Measurements from ENCODE around the gene PRKCH.

PRKCH gene

DNA sequence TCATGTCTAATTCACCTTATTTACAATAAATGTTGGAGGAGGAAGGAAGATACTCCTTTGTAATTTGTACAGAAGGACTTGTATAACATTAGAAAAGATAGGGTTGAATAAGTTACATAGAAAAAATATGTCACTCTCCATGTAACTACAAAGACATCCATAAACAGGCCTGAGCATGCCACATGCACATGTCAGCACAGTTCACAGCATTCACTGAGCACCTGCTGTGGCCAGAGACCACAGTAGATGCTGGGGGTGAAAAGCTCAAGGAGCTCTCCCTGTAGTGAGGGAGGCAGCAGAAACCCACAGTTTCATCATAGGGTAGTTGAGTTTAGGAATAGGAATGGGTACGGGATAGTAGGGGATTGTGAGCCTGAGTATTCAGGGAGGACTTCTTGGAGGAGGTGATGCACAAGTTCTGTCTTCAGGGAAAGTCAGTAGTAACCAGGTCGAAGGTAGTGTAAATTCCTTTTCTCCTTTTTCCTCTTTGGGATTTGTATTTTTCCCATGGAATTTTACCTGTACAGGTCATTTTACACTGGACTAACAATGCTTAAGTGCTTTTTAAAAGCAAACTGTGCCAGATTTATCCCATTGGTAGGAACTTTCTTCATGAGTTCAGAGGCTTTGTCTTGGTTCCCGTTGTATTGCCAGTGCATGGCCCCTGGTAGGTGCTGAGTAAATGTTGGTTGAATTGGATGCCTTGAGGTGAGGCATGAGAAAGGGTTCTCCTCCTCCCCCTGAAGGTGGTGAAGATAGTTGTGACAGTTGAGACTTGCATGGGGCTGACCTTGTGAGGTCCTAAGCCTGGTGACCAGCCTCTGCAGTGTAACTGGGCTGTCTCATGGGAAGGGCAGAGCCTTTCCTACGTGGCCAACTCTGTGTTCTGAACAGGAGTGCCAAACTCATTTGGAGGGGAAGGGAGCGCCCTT, 20.2 kb downstream of the PRKCH start:
- DNase-seq: no peak

DNA sequence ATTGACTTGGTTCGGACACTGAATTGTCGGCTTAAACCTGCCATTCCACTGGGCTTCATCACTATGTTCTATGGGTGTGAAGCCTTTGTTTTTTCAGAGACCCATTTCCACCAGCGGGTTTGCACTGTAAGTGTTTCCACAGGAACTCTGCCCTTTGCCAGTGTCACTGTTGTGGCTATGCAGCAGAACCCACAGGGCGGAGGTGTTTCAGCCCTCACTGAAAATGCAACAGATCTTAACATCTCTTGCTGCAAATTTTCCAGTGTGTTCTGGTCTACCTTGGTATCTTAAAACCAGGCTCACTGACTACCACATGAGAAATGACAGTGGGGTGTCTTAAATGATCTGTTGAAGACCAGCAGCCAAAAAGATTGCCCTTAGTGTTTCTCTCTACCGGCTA, 21.1 kb downstream of the PRKCH start:
- no peak for DNase-seq

DNA sequence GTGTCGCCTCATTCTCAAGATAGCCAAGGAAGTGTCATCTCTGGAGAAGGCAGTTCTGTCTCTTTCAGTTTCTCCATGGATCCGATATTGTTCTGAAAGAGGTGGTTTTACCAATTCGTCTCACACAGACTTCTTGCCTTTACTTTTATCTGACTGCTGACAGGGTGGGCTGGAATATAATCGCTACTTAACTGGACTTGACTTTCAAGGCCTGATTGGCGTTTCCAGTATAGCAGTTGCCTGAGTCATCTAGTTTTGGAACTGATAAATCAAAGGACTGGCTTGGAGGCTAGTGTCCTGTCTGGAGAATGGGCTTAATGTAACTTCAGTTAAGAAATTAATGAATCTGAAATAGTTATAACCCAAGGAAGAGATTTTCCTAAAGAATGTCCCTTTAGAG, 21.6 kb downstream of the PRKCH start:
- no peak for DNase-seq

DNA sequence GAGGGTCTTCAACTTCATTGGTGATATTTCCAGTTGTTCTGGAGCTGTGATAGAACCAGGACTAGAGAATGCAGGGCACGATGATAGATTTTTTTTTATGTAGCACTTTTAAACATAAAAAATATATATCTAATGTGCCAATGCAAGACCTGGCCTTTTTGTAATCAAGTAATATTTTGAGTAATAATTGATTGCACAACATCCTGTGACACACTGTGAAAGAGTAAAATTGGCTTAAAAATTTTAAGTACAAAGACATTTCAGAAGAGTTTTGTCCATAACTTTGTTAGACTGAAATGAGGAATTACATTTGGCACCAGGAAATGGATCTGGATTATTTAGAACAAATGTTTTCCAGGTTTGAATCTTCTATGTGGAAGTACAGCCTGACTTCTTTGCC, 22.1 kb downstream of the PRKCH start:
- DNase-seq: no peak

DNA sequence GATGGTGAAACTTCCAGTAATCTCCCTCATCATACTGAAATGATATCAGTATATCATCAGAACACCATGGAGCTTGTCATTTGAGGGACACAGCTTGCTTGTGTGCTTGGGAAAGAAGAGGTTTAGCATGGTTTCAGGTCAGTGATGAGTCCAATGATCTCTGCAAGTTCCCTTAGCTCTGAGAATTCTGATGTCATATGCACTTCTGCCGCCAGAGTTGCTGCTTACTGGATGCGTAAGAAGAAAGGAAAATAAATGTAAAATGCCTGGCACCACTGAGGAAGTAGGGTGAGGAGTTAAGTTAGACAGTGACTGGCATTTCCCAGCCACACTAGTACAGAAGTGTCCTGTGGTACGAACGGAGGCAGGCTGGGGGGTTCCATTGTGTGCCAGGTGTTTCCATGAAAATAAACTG, 22.6 kb downstream of the PRKCH start:
- DNase-seq: no peak

DNA sequence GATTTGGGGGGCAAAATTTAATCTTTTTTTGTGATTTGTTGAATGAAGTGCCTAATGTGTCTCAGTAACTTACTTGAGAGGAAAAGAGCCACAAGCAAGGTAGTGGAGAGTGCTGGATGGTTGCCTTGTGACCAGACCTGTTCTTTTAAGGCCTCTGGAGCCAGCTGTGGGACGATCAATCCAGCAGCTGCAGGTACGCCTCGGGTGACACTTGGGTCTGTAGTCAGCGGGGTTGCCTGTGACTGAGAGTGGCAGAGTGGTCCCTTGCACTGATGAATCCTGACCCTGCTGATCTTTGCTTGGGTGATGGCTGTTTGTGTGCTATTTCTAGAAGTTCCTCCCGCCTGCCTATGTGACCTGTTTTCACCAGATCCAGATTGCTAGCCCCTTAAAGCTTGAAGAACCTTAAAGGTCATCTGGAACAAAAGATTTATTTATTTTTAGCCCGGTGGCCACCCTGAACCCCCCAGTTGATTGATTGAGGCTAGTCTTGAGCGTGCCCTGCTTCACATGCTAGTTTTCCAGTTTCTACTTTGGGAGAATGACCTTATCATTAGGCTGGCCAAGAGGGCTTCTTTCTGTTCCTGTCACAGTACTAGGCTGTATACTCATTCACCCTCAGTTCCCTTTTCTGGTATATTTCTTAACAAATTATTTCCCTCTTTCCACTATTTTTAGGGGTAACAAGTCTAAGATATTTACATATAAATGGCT, 23.2 kb downstream of the PRKCH start:
- no peak for DNase-seq

DNA sequence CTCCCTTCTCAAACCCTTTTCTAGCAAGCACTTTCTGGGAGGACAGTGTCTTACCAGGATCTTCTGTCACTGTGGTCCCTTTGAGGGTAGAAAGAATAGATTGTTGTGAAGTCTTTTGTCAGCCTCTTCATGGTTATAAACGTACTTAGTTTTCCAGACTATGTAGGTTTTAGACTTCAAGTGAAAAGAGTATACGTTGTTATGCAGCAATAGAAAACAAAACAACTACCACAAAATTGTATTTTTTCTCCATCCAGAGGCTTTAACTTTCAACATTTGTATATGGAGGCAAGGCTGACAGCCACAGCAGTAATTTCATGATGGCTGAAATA, 23.7 kb downstream of the PRKCH start:
- no peak for DNase-seq

DNA sequence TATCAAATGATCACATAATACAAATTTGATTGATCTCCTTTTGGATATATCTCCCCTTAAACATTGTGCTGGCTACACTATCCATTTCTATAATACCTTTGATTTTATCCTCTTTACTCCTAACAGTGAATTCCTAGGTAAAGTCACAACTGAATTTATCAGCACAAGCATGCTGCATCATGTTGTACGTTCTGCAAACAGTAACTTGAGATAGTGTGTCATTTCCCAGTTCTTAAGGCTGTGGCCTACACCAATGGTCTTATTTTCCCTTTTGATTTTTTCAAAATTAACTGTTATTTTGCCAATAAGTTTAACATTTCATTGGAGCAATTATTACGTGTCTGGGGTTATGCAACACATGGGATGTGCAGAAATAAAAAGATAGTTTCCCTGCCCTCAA, 24.8 kb downstream of the PRKCH start:
- DNase-seq: no peak

DNA sequence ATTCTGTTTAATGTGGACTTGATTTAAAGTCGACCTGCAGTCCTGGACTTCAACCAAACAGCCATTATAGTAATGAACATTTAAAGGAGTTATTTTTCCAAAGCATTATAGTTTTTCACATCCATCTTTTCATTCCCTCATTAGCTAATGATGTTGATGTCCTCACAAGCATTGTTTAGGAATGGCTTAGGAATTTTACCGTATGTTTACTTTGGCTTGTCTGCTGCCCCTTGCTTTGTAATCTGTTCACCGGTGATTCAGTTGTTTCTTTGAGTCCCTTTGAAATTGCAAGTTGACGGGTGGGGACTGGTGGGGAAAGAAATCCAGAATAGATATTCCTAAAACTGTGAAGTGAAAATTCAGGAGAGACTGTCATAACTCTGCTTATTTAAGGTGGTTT, 25.4 kb downstream of the PRKCH start:
- DNase-seq: no peak

DNA sequence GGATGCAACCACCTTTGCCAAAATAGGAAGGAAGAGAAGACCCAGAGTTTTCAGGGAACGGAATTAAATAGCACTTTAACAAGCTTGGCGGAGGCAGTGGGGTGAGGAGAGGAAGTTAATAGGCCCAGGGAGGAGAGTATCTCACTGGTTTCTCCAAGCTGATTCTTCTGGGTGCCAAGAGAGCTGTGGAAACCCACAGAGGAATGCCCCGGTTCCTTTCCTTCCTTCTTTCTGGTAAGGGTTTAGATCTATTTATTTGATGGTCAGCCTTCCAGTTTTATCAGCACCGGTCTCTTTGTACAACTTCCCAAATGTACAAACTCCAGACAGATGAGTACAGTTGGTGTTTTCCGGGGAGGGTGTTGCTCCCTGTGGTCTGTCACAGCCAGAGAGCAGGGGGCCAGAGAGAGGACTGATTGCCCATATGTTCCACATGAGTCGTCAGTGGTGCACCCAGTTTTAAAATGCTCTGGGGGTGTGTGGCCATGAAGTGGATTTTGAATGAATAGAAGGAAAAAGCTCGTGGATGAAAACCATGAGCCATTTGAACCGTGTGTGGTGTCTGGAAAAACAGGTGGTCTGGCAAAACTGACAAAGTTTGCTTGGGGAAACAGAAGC, 26.6 kb downstream of the PRKCH start:
- DNase-seq: no peak

DNA sequence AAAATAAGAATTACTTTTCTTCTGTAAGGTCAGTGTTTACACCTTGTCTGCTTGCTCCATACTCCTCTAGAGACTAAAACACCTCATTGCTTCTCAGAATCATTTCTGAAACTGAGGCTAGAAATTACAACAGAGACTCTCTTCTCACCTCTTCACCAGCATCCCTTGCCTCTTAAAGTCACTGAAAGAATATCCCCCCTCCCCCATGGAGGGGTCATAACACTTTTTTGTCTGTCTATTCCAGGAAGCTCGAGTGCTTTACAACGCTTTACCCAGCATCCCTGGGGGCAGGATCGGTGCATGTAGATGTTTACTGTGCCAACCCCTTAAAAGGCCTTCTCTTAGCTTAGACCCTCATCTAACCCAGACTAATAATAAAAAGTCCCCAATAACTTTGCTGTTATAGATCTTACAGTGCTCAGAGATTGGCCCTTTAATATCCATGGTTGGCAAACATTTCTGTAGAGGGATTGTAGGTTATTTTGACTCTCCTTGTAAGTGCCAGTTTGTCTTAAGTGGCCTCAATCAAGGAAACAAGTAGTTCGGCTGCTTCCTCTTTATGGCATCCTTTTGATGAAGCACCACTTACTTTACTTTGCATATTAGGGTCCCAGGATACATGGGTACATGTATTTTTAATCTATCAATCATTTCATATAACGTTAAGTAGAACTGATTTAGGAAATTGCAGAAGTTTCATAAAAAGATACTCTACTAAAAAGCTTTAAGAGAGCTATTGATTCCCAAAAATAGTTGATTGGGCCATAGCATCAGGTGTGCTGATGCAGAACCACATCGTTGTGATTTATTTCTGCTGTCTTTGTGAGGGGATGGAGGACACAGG, 29.3 kb downstream of the PRKCH start:
- no peak for DNase-seq

DNA sequence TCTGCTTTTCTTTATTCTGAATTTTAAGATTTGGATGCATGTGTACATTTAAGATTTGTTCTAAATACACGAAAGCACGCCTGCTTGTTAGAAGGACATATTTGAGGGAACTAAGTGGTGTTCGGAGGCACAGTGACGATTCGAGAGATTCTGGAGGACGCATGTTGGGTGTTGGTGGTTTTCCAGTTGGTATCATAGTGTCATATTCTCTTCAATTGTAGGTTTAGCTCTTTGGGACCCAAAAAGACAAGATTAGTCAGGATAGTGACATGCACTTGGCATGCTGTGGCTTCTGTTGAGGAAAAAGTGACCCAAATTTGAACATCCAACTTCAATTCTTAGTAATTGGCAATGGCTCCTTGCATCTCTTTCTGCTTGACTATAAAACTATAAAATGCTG, 30.1 kb downstream of the PRKCH start:
- no peak for DNase-seq

DNA sequence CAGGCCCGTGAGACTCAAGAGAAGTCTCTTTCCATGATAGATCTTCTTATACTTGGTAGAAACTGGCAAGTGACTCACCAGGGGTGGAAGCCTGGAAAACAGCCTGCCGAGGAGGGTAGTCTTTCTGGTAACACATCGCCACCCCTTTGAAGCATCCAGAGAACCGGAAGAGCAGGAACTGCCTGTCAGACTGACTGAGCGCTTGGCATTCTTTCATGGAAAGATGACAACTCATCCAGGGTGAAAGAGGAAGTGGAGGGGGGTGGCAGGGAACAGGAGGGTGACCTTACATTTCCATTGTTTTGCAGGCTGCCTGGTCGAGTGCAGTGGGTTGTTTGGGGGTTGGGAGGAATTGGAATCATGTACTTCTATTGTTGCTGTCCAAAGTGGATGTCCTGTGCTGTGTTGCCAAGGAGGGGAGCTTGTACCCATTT, 34.5 kb downstream of the PRKCH start:
- DNase-seq: no peak

DNA sequence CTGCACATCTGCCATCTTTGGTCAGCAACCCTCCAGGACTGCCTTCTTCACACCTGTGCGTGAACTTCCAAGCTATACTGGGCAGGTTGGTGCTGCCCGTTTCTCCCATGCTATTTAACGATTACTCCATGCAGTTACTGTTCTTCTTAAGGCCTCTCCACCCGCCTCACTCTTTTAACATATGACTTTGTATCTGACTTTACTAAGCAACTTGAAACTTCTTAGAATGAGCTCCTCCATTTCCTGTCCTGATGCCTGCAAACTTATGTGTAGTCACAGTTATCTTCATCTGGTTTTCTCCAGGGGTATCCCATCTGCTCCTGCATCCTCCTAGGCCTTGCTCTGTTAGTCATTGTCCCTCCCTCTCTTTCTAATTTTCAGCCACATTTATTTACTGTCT, 35.7 kb downstream of the PRKCH start:
- DNase-seq: no peak

DNA sequence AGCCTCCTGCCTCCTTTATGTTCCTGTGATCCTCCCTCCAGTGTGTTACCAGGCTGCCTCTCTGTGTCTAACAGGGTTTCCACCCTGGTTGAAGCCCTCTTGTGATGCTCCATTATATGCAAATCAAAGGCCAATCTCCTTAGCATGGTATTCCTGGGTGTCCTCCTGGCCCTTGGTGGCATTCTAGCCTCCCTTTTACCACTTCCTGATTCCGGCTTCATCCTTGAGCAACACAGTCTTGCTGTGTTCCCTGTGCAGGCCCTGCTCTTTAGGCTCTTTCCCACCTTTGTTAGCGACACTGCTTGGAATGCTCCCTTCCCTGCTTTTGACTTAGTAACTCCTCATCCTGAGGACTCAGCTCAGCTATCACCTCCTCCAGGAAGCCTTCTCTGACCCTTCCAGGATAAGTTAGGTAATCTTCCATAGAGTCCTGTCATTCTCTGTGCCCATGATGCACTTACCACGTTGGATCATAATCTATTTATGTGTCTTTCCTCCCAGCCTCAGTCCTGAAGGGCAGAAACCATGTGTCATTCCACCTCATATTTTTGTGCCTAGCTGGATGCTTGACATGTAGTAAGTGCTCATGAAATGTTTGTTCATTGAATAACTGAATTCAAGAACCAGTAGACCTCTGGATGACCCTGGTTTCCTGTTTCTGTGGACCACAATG, 37.3 kb downstream of the PRKCH start:
- DNase-seq: no peak

DNA sequence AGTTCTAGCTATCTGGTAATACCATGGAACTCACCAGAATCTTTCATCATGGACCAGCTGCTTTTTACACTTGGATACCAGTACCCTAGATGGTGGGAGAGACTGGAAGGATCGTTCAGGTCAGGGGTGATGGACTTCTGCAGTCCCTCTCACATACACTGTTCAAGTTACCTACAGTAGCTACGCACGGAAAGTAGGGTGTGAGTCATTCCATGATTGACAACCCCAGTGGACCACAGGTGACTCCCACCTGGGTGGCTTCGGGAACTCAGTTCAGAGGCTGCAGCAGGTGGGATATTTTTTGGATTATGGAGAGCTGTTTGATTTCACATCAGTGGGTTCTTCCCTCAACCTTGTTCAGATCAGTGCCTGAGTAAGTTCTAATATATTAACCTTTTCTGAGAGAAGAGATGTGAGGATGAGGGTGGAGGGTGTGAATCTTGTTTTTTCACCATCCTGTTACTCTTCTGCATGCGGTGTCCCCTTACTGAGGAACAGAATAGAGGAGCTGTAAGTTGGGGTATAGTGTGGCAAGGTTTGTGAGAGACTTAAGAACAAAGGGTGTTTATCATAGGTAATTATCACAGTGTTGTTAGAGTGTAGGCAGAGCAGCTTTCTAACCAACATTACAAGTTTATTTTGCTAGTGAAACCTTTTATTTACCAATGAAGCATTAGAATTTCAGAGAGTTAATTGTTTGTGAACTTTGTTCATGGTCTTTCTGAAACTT, 39.6 kb downstream of the PRKCH start:
- DNase-seq: no peak

DNA sequence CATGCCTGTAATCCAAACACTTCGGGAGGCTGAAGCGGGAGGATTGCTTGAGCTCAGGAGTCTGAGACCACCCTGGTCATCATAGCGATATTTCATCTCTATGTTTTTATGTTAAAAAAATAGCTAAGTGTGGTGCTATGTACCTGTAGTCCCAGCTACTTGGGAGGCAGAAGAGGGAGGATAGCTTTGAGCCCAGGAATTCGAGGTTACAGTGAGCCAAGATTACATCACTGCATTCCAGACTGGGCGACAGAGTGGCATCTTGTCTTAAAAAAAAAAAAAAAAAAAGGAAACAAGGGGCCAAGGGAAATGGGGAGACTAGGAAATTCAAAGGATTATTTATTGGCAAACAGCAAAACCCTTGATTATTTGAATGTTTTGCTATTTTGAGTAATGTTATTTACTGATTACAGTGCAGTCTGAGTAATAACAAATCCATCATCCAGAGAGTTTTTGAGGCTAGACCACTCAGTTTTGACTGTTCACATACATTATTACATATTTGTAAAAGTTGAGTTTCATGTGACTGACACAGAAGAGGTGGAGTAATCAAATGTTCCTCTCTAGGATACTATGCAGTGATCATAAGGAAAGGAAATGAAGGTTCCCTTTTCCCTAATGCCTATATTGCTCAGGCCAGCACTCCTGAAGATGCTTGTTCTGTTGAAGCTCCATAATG, 40.8 kb downstream of the PRKCH start:
- no peak for DNase-seq

DNA sequence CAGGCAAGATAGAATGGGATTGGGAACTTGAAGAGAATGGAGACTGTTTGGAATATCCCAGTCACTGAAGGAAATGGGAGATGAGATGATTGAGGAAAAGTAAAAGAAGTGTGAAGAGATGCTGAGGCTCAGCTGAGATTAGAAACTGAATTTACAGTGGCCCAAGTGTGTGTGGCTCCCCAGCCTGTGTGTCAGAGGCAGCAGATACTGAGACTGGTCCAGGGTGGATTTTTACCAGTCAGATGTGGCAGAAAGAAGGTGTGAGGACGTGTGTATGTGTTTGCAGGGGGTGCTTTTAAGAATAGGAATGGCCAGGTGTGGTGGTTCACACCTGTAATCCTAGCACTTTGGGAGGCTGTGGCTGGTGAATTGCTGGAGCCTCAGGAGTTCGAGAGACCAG, 42.9 kb downstream of the PRKCH start:
- no peak for DNase-seq

DNA sequence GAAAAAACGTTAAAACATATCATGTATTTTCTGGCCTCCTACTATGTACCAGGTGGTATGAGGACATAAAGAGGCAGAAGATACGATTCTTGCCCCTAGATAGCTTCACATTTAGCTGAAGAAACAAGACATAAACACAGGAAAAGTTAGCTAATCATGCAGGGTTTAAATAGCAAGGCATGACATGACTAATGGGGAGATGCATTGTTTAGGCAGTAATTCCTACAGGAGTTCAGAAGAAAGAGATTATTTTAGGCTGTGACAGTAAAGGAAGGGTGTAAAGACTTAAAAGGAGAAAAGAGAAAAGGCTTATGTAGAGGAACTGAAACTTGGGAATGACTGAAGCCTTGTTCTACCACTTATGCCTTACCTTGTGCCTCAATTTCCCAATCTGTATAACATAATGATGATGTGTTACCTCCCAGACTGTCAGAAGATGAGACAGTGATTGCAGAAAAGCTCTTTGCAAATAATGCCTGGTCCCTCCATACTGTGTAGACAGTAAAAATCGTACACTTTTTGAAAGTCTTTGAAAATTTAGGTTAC, 44.4 kb downstream of the PRKCH start:
- no peak for DNase-seq

DNA sequence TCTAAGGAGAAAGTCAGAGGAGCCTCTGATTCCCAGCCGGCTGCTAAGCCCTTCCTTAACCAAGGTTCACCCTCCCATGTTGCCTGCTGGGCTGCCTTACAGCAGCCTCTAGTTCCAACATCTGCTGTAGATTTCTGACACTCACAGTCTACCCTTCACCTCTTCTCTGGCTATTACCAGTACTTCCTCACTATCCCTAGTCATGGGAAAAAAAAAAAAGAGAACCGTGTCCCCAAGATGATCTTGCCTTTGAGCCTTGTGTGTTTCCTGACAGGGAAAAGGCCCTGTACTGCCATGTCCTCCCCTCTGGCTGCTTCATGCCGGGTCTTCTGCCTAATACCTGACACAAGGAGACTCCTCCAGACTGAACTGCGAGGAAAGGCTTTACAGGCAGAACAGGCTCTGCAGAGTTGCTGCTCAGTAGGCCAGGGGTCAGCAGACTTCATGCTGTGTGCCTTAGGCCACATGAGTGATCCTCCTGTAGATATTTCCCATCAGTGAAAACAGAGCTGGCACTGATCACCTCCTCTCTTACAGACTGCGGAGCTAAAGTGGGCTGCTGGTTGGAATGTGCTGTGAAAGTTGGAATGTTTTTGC, 46.8 kb downstream of the PRKCH start:
- no peak for DNase-seq
